ENCODE data around the gene FCHSD1.

Gene FCHSD1

GRCh38 chr5:141598391-141599345, 52.5 kb downstream of the FCHSD1 start:
- Mint-ChIP-seq H3K27me3 (ENCODE audit: low read depth) (no peaks in the 10 kb centered on the region), H3K27ac (no peak overlapping the region), H3K4me3 (no peak overlapping the region), H3K9me3 (peaks cover 2% of the 10 kb centered on the region), H3K36me3 (ENCODE audit: low read depth) (peaks cover 4% of the 10 kb centered on the region), H3K4me1 (no peaks in the 10 kb centered on the region)
- TF ChIP-seq, protein P1, sequence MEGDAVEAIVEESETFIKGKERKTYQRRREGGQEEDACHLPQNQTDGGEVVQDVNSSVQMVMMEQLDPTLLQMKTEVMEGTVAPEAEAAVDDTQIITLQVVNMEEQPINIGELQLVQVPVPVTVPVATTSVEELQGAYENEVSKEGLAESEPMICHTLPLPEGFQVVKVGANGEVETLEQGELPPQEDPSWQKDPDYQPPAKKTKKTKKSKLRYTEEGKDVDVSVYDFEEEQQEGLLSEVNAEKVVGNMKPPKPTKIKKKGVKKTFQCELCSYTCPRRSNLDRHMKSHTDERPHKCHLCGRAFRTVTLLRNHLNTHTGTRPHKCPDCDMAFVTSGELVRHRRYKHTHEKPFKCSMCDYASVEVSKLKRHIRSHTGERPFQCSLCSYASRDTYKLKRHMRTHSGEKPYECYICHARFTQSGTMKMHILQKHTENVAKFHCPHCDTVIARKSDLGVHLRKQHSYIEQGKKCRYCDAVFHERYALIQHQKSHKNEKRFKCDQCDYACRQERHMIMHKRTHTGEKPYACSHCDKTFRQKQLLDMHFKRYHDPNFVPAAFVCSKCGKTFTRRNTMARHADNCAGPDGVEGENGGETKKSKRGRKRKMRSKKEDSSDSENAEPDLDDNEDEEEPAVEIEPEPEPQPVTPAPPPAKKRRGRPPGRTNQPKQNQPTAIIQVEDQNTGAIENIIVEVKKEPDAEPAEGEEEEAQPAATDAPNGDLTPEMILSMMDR (IDR thresholded peaks at IDR 0.05; ENCODE audit: unreplicated experiment in 3 of 3) = no peak

DNA sequence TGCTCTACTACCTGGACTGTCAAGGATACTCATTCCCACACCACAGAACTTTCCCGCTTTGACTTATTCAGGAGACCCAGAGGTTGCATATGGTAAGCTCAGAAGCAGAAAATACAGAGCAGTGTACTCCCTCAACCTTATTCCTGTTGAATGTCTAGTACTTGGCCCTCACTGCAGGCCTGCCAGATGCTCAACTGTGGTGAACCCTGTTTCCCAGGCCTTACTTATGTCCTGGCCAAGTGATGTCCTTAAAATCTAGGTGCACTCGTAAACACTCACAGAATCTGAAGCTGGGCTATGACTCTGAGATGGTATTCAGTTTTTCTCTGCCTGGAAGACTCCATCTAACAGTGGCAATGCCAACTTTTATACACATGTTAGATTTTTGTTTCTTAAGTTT, 53.4 kb downstream of the FCHSD1 start:
- H3K4me1 Mint-ChIP-seq = no peaks in the 10 kb centered on the region
- H3K27me3 Mint-ChIP-seq (ENCODE audit: low read depth) = no peaks in the 10 kb centered on the region
- no peak overlapping the region for H3K27ac Mint-ChIP-seq
- peaks cover 2% of the 10 kb centered on the region for H3K9me3 Mint-ChIP-seq
- TF ChIP-seq, protein P1 (IDR thresholded peaks at IDR 0.05; ENCODE audit: unreplicated experiment in 3 of 3) = no peak
- no peak overlapping the region for H3K4me3 Mint-ChIP-seq
- H3K36me3 Mint-ChIP-seq (ENCODE audit: low read depth) = peaks cover 4% of the 10 kb centered on the region

- Mint-ChIP-seq H3K27ac (no peak overlapping the region), H3K4me1 (no peaks in the 10 kb centered on the region), H3K36me3 (ENCODE audit: low read depth) (peaks cover 4% of the 10 kb centered on the region), H3K27me3 (ENCODE audit: low read depth) (no peaks in the 10 kb centered on the region), H3K9me3 (peaks cover 2% of the 10 kb centered on the region), H3K4me3 (no peak overlapping the region)
- TF ChIP-seq, protein P1 (IDR thresholded peaks at IDR 0.05; ENCODE audit: unreplicated experiment in 3 of 3) = no peak
These were observed 53.8 kb downstream of the FCHSD1 start for GRCh38 chr5:141597394-141597793.

DNA sequence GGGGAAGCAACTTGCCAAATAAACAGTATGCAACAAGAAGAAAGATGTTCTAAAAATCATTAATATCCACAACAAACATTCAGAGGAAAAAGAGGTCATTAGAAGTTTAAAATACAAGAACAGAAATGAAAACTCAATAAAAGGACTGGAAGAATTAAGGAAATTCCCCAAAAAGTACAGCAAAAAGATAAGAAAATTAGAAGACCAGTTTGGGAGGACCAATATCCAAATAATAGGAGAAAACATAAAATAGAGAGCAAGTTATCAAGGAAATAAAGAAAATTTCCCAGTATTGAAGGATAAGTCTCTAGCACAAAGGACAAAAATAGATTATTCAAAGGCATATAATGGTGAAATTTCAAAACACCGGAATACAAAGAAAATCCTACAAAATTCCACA, 54.4 kb downstream of the FCHSD1 start:
- H3K27me3 Mint-ChIP-seq (ENCODE audit: low read depth) = no peaks in the 10 kb centered on the region
- peaks cover 4% of the 10 kb centered on the region for H3K36me3 Mint-ChIP-seq (ENCODE audit: low read depth)
- no peaks in the 10 kb centered on the region for H3K4me1 Mint-ChIP-seq
- TF ChIP-seq, protein P1 (IDR thresholded peaks at IDR 0.05; ENCODE audit: unreplicated experiment in 3 of 3) = no peak
- no peak overlapping the region for H3K27ac Mint-ChIP-seq
- peaks cover 2% of the 10 kb centered on the region for H3K9me3 Mint-ChIP-seq
- no peak overlapping the region for H3K4me3 Mint-ChIP-seq

- Mint-ChIP-seq H3K36me3 (ENCODE audit: low read depth) (peaks cover 11% of the 10 kb centered on the region), H3K9me3 (no peaks in the 10 kb centered on the region), H3K4me1 (no peaks in the 10 kb centered on the region), H3K27me3 (ENCODE audit: low read depth) (no peaks in the 10 kb centered on the region), H3K27ac (no peak overlapping the region), H3K4me3 (no peak overlapping the region)
- TF ChIP-seq, protein P1 (IDR thresholded peaks at IDR 0.05; ENCODE audit: unreplicated experiment in 3 of 3) = no peak
These were observed 61.1 kb downstream of the FCHSD1 start for GRCh38 chr5:141590127-141590526.
